Measurements from ENCODE around the gene SERPINB1. TPM values are rescaled to one million over a fixed set of nuclear protein-coding genes. Genes with fewer than 3 reads are reported as not detected.
A peak's percentile ranks its signal among the peaks of the same experiment; 100 is the strongest.

Gene SERPINB1
- polyA plus RNA-seq, 4 donors, result 17.9 to 23.4 (median 21.8) TPM

GRCh38 chr6:2795162-2795561 lies 46.5 kb downstream of the SERPINB1 start:
- no peak for DNase-seq (ENCODE audit: low read depth in 4 of 4, low spot score in 3 of 4)

DNA sequence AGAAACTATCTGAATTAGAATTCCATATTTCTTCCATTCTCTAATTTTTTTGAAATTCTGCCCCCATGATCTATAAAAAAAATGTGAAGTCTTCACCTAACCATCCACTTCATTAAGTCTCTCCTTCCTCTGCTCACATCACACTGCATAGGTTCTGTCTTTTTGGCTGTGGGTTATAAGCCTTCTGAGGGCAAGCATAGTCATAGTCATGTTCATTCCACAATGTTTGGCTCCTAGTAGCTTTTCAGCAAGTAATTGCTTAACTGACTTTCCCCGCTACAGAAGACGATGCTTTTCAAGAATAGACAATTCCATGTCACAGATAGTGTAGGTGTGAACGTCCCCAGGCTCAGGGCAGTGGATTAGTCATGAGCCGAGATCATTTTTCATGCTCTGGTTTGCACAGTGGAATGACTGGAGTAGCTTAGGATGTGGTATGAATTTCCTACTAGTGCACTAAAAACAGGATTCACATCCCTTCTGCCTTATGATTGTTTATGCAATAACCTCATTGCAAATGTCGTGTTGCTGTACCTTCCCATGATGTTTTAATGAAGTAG lies 47.4 kb downstream of the SERPINB1 start:
- DNase-seq (ENCODE audit: low read depth in 4 of 4, low spot score in 3 of 4), result no peak

DNA sequence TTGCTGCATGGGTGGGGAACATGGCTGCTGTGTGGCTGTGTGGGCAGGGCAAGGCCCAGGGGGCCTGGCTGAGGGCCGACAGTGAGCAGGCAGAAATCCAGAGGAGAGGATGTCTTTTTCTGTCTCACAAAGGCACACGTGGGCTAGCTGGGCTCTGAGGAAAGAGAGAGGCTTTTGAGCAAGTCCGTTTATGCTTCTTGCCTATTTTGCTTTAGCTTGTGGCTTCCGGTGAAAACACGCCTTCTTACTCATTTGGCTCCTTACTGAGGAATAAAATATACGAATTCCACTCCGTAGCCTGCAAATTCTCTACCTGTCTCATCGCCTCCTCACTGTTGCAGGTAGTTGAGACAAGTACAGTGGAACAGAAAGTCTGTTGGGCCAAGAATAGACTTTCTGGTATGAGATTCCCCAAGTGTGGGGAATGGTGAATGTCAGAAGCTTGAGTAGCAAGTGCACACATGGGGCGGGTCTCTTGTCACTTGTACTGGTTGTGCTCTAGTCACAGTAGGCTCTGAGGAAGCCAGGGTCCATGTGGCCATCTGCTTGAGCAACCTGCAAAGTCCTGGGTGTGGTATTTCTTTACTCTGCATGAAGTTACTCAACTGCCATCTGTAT lies 48.0 kb downstream of the SERPINB1 start:
- no peak for DNase-seq (ENCODE audit: low read depth in 4 of 4, low spot score in 3 of 4)

DNA sequence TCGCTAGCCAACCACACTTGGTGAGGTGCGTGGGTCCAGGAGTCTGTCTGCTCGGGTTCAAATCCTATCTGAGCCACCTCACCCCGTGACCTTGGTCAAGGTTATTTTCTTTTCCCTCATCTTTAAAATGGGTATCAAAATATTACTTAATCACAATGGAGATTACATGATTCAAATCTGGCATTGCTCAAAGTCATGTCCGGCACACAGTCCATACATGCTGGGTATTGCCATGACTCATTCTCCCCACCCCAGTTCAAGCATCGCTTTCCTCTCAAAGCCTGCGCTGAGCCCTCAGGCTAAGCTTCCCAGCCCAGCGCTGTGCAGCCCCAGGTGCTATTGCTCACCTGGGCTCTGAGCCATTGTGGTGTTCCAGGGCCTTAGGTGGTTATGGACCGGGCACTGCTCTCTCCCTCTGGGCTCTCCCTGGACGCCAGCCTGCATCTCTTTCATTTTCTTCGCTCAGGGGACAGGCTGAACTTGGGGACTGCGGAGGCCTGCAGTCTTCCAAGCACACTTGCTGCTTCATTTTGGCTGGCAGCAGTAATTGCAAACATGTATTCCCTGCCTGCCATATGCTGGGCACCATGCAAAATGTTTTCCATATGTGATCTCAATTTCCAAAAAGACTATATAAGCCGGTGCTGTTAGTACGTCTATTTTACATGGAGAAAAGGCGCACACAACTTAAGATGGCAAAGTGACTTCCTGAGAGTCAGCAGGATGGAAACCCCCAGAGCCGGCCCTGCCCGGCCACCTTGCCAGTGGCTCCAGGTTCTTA lies 49.1 kb downstream of the SERPINB1 start:
- no peak for DNase-seq (ENCODE audit: low read depth in 4 of 4, low spot score in 3 of 4)

GRCh38 chr6:2791450-2791974 lies 50.2 kb downstream of the SERPINB1 start:
- DNase-seq (ENCODE audit: low read depth in 4 of 4, low spot score in 3 of 4), result no peak

DNA sequence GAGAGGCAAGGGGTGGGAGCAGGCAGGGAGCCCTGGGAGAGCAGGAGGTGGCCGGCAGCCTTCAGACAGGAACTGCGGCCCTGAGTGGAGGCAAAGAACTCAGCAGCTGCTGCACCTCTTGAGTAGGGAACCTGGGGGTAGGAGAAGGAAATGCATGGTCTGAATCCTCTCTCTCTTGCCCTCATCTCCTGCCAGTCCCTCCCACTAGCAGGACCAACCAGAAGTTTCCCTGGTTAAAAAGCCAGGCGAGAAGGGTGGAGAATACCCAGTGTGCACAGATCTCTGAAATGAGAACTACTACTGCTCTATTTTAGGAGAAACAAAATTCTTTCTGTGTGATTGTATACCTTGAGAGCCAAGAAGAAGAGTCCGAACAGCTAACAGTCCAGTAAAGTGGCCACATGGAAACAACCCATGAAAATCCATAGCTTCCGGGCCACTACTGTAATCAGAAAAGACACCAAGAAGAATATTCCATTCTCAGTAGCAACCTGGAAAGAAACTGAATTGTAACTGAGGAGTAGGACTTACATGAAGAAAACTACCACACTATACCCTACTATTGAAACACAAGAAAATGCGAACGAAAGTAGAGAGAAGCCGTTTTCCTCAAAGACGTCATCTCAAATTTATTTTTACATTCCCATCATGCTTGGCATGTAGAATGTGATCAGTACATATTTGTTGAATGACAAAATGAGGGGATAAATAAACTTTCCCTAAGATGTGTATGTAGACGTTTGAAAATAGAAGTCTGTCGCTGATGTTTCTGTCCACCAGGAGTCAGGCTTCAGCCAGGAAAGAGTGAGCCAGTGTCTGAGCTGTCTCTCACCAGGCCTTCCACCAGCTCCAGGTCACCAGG lies 50.8 kb downstream of the SERPINB1 start:
- DNase-seq (ENCODE audit: low read depth in 4 of 4, low spot score in 3 of 4), result peak in 1 of 4 donors; percentile 58

- no peak for DNase-seq (ENCODE audit: low read depth in 4 of 4, low spot score in 3 of 4)
These were observed 55.4 kb downstream of the SERPINB1 start for GRCh38 chr6:2786269-2786668.

GRCh38 chr6:2784930-2785329 lies 56.7 kb downstream of the SERPINB1 start:
- no peak for DNase-seq (ENCODE audit: low read depth in 4 of 4, low spot score in 3 of 4)

- DNase-seq (ENCODE audit: low read depth in 4 of 4, low spot score in 3 of 4), result no peak
These were observed 57.6 kb downstream of the SERPINB1 start for GRCh38 chr6:2784061-2784460.

DNA sequence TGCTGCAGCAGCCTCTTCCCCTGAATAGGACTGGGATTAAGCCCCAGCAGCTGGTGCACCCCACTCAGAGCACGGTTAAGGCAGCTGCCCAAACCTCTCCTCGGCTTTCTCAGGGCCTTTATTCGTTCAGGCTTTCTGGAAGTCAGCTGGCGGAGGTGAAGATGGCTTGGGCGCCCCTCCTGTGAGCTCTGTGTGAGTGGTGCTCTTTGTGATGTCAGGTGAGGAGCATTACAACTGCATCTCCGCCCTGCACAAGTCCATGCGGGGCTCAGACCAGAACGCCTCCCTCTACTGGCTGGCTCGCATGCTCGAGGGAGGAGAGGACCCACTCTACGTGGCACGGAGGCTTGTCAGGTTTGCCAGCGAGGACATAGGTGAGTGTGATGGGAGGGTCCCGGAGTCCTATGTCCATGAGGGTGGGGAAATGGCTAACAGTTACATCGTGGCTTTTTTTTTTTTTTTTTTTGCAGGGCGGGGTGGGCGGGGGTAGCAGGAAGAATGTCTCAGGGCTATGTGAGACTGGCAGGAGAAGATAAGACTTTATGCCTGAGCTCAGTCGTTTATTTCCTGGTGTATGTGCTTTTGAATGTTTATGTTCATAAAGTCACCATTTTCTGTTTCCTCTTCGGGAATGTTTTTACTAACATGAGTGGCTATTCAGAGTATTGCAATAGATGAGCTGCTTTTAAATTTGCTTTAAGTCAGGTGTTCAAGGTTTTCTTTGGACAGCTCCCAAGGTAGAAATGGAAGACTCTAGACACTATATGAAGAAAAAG lies 58.3 kb downstream of the SERPINB1 start:
- no peak for DNase-seq (ENCODE audit: low read depth in 4 of 4, low spot score in 3 of 4)

- no peak for DNase-seq (ENCODE audit: low read depth in 4 of 4, low spot score in 3 of 4)
These were observed 58.9 kb downstream of the SERPINB1 start for GRCh38 chr6:2782825-2783187.

- DNase-seq (ENCODE audit: low read depth in 4 of 4, low spot score in 3 of 4), result no peak
These were observed 59.3 kb downstream of the SERPINB1 start for GRCh38 chr6:2782356-2782708.

Other genes with a start within 250 kb of the SERPINB1 start
- 1 to 10 TPM in 3 of 4 donors, under 1 TPM in 1; 0.87 to 2.0 (median 1.3) TPM for gene MYLK4, start 90.9 kb downstream of the SERPINB1 start, polyA plus RNA-seq (ENCODE audit: insufficient read length in 4 of 4)
- gene WRNIP1, start 76.5 kb downstream of the SERPINB1 start, polyA plus RNA-seq (ENCODE audit: insufficient read length in 4 of 4), result 10 to 100 TPM; 59.1 to 66.2 (median 60.6) TPM
- gene SERPINB9, start 61.4 kb upstream of the SERPINB1 start, polyA plus RNA-seq (ENCODE audit: insufficient read length in 4 of 4), result 10 to 100 TPM; 10.5 to 16.1 (median 15.6) TPM
- gene SERPINB6, start 129.7 kb upstream of the SERPINB1 start, polyA plus RNA-seq (ENCODE audit: insufficient read length in 4 of 4), result 10 to 100 TPM; 83.0 to 97.4 (median 84.7) TPM
- gene NQO2, start 158.0 kb upstream of the SERPINB1 start, polyA plus RNA-seq (ENCODE audit: insufficient read length in 4 of 4), result 10 to 100 TPM; 52.2 to 88.3 (median 67.8) TPM
- 10 to 100 TPM; 23.5 to 28.6 (median 26.9) TPM for gene RIPK1, start 226.6 kb upstream of the SERPINB1 start, polyA plus RNA-seq (ENCODE audit: insufficient read length in 4 of 4)